ENCODE data around the gene BRD3OS. TPM values are rescaled to one million over a fixed set of nuclear protein-coding genes. Genes with fewer than 3 reads are reported as not detected.

Gene BRD3OS
- total RNA-seq, 1 experiment from 2014 or later = 16.2 TPM

DNA sequence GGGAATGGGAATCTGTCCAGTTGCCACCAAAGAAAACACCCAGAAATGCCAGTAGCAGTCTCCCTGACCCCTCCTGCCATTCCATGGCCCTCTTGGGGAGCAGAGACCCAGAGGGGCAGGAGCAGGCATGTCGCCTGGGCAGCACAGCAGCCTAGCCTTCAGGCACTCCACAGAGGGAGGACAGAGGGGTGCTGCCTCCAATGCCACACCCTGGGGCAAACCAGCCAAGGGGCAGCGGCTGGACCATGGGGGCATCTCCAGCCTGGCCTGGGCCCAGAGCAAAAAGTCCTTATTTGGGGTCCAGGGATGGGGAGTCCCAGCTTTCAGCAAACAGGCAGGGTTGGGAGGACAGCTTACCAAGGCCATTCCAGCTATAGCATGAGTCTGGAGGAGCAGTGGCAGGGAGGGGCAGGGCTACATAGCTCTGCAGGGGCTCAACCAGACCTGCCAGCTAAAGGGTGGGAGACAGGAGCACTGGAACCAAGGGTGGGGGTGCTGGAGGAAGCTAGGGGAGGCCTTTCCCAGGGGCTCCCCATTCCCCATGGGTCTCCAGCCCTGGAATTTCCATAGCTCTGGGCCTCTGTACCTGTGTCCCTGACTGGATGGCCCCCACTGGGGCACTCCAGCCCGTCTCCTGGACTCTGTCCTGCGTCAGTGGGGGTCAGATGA lies 35.9 kb downstream of the BRD3OS start:
- ChIA-PET POLR2A (interaction anchor here (0.6 kb wide), 1 partner anchor 345 kb away, joined by 3 read pairs; no protein-coding TSS in a partner anchor), CTCF (no interaction called here)
- Mint-ChIP-seq H3K36me3 (no peaks in the 10 kb centered on the region), H3K27me3 (ENCODE audit: low read depth) (no peaks in the 10 kb centered on the region), H3K9me3 (no peaks in the 10 kb centered on the region), H3K4me1 (peaks cover 42% of the 10 kb centered on the region), H3K27ac (no peak overlapping the region), H3K4me3 (no peak overlapping the region)
- DNase-seq (ENCODE audit: low spot score) (no peak), ATAC-seq (no peak)
- TF ChIP-seq, protein P1, sequence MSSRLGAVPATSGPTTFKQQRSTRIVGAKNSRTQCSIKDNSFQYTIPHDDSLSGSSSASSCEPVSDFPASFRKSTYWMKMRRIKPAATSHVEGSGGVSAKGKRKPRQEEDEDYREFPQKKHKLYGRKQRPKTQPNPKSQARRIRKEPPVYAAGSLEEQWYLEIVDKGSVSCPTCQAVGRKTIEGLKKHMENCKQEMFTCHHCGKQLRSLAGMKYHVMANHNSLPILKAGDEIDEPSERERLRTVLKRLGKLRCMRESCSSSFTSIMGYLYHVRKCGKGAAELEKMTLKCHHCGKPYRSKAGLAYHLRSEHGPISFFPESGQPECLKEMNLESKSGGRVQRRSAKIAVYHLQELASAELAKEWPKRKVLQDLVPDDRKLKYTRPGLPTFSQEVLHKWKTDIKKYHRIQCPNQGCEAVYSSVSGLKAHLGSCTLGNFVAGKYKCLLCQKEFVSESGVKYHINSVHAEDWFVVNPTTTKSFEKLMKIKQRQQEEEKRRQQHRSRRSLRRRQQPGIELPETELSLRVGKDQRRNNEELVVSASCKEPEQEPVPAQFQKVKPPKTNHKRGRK (CRISPR knock-in tag; IDR thresholded peaks at IDR 0.05; ENCODE audit: borderline replicate concordance) = no peak
- TF ChIP-seq, protein P2, sequence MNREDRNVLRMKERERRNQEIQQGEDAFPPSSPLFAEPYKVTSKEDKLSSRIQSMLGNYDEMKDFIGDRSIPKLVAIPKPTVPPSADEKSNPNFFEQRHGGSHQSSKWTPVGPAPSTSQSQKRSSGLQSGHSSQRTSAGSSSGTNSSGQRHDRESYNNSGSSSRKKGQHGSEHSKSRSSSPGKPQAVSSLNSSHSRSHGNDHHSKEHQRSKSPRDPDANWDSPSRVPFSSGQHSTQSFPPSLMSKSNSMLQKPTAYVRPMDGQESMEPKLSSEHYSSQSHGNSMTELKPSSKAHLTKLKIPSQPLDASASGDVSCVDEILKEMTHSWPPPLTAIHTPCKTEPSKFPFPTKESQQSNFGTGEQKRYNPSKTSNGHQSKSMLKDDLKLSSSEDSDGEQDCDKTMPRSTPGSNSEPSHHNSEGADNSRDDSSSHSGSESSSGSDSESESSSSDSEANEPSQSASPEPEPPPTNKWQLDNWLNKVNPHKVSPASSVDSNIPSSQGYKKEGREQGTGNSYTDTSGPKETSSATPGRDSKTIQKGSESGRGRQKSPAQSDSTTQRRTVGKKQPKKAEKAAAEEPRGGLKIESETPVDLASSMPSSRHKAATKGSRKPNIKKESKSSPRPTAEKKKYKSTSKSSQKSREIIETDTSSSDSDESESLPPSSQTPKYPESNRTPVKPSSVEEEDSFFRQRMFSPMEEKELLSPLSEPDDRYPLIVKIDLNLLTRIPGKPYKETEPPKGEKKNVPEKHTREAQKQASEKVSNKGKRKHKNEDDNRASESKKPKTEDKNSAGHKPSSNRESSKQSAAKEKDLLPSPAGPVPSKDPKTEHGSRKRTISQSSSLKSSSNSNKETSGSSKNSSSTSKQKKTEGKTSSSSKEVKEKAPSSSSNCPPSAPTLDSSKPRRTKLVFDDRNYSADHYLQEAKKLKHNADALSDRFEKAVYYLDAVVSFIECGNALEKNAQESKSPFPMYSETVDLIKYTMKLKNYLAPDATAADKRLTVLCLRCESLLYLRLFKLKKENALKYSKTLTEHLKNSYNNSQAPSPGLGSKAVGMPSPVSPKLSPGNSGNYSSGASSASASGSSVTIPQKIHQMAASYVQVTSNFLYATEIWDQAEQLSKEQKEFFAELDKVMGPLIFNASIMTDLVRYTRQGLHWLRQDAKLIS (CRISPR knock-in tag; IDR thresholded peaks at IDR 0.05; ENCODE audit: borderline replicate concordance) = no peak
- TF ChIP-seq, protein P3, sequence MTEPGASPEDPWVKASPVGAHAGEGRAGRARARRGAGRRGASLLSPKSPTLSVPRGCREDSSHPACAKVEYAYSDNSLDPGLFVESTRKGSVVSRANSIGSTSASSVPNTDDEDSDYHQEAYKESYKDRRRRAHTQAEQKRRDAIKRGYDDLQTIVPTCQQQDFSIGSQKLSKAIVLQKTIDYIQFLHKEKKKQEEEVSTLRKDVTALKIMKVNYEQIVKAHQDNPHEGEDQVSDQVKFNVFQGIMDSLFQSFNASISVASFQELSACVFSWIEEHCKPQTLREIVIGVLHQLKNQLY (CRISPR knock-in tag; IDR thresholded peaks at IDR 0.05) = no peak
- TF ChIP-seq, protein P4, sequence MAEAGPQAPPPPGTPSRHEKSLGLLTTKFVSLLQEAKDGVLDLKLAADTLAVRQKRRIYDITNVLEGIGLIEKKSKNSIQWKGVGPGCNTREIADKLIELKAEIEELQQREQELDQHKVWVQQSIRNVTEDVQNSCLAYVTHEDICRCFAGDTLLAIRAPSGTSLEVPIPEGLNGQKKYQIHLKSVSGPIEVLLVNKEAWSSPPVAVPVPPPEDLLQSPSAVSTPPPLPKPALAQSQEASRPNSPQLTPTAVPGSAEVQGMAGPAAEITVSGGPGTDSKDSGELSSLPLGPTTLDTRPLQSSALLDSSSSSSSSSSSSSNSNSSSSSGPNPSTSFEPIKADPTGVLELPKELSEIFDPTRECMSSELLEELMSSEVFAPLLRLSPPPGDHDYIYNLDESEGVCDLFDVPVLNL (CRISPR knock-in tag; IDR thresholded peaks at IDR 0.05; ENCODE audit: borderline replicate concordance, low read depth) = no peak

DNA sequence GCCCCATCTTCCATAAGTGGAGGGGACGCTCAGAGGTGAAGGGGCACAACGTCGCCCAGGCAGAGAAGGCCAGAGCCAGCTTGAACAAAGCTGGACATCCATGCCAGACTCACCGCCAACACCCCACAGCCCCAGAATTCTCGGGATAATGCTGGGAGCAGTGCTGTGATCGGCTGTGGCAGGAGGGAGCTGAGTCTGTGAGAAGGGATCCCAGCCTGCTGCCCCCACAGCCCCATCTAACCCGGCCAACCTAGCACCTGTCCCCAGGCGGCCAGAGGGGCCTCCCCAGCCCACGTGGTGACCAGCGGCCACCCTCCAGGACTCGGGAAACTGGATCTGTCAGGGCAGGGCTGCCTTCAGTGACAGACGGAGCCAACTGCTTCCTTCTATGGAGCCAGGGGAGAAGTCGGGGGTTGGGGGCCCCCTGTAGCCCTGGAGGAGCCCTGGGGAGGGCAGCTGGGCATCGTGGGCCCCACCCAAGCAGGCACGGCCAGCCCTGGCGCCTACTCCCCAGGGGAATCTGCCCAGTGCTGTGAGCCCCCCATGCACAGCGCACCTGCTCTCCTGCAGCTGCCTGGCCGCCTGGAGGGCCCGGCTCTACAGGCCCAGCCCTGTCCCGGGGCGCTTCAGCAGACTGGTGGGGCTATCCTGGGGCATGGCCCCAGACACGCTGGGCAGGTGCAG lies 36.5 kb downstream of the BRD3OS start:
- no peak for ATAC-seq
- ChIA-PET POLR2A (interaction anchor here (0.6 kb wide), 1 partner anchor 344 kb away, joined by 3 read pairs; no protein-coding TSS in a partner anchor), CTCF (no interaction called here)
- Mint-ChIP-seq H3K4me3 (no peak overlapping the region), H3K36me3 (no peaks in the 10 kb centered on the region), H3K27me3 (ENCODE audit: low read depth) (no peaks in the 10 kb centered on the region), H3K4me1 (peaks cover 43% of the 10 kb centered on the region), H3K27ac (no peak overlapping the region), H3K9me3 (no peaks in the 10 kb centered on the region)
- TF ChIP-seq IRF2 (CRISPR knock-in tag; IDR thresholded peaks at IDR 0.05; ENCODE audit: borderline replicate concordance, low read depth) = no peak
- TF ChIP-seq, protein P5, sequence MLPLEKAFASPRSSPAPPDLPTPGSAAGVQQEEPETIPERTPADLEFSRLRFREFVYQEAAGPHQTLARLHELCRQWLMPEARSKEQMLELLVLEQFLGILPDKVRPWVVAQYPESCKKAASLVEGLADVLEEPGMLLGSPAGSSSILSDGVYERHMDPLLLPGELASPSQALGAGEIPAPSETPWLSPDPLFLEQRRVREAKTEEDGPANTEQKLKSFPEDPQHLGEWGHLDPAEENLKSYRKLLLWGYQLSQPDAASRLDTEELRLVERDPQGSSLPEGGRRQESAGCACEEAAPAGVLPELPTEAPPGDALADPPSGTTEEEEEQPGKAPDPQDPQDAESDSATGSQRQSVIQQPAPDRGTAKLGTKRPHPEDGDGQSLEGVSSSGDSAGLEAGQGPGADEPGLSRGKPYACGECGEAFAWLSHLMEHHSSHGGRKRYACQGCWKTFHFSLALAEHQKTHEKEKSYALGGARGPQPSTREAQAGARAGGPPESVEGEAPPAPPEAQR (CRISPR knock-in tag; IDR thresholded peaks at IDR 0.05) = no peak
- TF ChIP-seq NR1H2 (CRISPR knock-in tag; IDR thresholded peaks at IDR 0.05) = no peak
- TF ChIP-seq, protein P6, sequence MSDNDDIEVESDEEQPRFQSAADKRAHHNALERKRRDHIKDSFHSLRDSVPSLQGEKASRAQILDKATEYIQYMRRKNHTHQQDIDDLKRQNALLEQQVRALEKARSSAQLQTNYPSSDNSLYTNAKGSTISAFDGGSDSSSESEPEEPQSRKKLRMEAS (CRISPR knock-in tag; IDR thresholded peaks at IDR 0.05) = no peak
- no peak for TF ChIP-seq EMX1 (CRISPR knock-in tag; IDR thresholded peaks at IDR 0.05)
- TF ChIP-seq FOXK1 (CRISPR knock-in tag; IDR thresholded peaks at IDR 0.05) = no peak
- TF ChIP-seq, protein P7, sequence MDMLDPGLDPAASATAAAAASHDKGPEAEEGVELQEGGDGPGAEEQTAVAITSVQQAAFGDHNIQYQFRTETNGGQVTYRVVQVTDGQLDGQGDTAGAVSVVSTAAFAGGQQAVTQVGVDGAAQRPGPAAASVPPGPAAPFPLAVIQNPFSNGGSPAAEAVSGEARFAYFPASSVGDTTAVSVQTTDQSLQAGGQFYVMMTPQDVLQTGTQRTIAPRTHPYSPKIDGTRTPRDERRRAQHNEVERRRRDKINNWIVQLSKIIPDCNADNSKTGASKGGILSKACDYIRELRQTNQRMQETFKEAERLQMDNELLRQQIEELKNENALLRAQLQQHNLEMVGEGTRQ (CRISPR knock-in tag; IDR thresholded peaks at IDR 0.05) = no peak
- DNase-seq (ENCODE audit: low spot score) = no peak

All from WTC11 (cell line).